HEK293 (cell line): ENCODE data around the gene HSDL1.

Experiments used
- GFI1B ChIP-seq: fragments of 450-650 bp; formaldehyde crosslinking; IDR thresholded peaks from 2 replicates; pipeline ENCODE4 v1.5.1; 2016; ENCODE audit warnings: missing biosample characterization, missing genetic modification characterization
- KLF1 ChIP-seq: fragments of 450-650 bp; formaldehyde crosslinking; IDR thresholded peaks from 2 replicates; pipeline ENCODE4 v1.5.1; 2016; ENCODE audit warnings: missing biosample characterization, missing genetic modification characterization
- KLF7 ChIP-seq: fragments of 450-650 bp; formaldehyde crosslinking; IDR thresholded peaks from 2 replicates; pipeline ENCODE4 v1.5.1; 2016; ENCODE audit warnings: missing biosample characterization, missing genetic modification characterization, borderline replicate concordance
- KLF9 ChIP-seq: fragments of 450-650 bp; formaldehyde crosslinking; IDR thresholded peaks from 2 replicates; pipeline ENCODE4 v1.5.1; 2016; ENCODE audit warnings: missing biosample characterization, missing genetic modification characterization, low read depth
- MZF1 ChIP-seq: fragments of 450-650 bp; formaldehyde crosslinking; IDR thresholded peaks from 2 replicates; pipeline ENCODE4 v1.5.1; 2017; ENCODE audit warnings: missing biosample characterization, missing genetic modification characterization, borderline replicate concordance
- PBX3 ChIP-seq: sonication (generic); formaldehyde crosslinking; IDR thresholded peaks from 2 replicates; pipeline ENCODE4 v1.8.1; 2022; ENCODE audit warnings: mild to moderate bottlenecking, moderate library complexity, missing genetic modification reagents
- RBAK ChIP-seq: fragments of 450-650 bp; formaldehyde crosslinking; IDR thresholded peaks from 2 replicates; pipeline ENCODE4 v1.5.1; 2016; ENCODE audit warnings: missing biosample characterization, missing genetic modification characterization
- TSHZ1 ChIP-seq: fragments of 450-650 bp; formaldehyde crosslinking; IDR thresholded peaks from 2 replicates; pipeline ENCODE4 v1.5.1; 2016; ENCODE audit warnings: missing biosample characterization, missing genetic modification characterization, borderline replicate concordance
- ZIC2 ChIP-seq: fragments of 450-650 bp; formaldehyde crosslinking; IDR thresholded peaks from 2 replicates; pipeline ENCODE4 v1.5.1; 2016; ENCODE audit warnings: missing biosample characterization, missing genetic modification characterization
- ZNF157 ChIP-seq: fragments of 450-650 bp; formaldehyde crosslinking; IDR thresholded peaks from 2 replicates; pipeline ENCODE4 v1.5.1; 2016; ENCODE audit warnings: missing biosample characterization, missing genetic modification characterization
- ZNF211 ChIP-seq: fragments of 450-650 bp; formaldehyde crosslinking; IDR thresholded peaks from 2 replicates; pipeline ENCODE4 v1.5.1; 2016; ENCODE audit warnings: low read depth, missing biosample characterization, missing genetic modification characterization
- ZNF239 ChIP-seq: fragments of 450-650 bp; formaldehyde crosslinking; IDR thresholded peaks from 2 replicates; pipeline ENCODE4 v1.5.1; 2016; ENCODE audit warnings: missing biosample characterization, missing genetic modification characterization
- ZNF324 ChIP-seq: fragments of 450-650 bp; formaldehyde crosslinking; IDR thresholded peaks from 2 replicates; pipeline ENCODE4 v1.5.1; 2016; ENCODE audit warnings: missing biosample characterization, missing genetic modification characterization
- ZNF391 ChIP-seq: fragments of 450-650 bp; formaldehyde crosslinking; IDR thresholded peaks from 2 replicates; pipeline ENCODE4 v1.5.1; 2016; ENCODE audit warnings: low read depth, missing biosample characterization, missing genetic modification characterization, borderline replicate concordance
- ZNF449 ChIP-seq: fragments of 450-650 bp; formaldehyde crosslinking; IDR thresholded peaks from 2 replicates; pipeline ENCODE4 v1.5.1; 2017; ENCODE audit warnings: missing biosample characterization, mild to moderate bottlenecking, missing genetic modification characterization, moderate library complexity
- ZNF544 ChIP-seq: fragments of 450-650 bp; formaldehyde crosslinking; IDR thresholded peaks from 2 replicates; pipeline ENCODE4 v1.5.0; 2017; ENCODE audit warnings: missing biosample characterization, missing genetic modification characterization
- ZNF561 ChIP-seq: fragments of 450-650 bp; IDR thresholded peaks from 2 replicates; pipeline ENCODE4 v1.5.1; 2018; ENCODE audit warnings: missing biosample characterization, missing genetic modification characterization, borderline replicate concordance
- ZNF600 ChIP-seq: fragments of 450-650 bp; formaldehyde crosslinking; IDR thresholded peaks from 2 replicates; pipeline ENCODE4 v1.5.1; 2016; ENCODE audit warnings: missing biosample characterization, missing genetic modification characterization
- ZNF626 ChIP-seq: fragments of 450-650 bp; sonication (Bioruptor Pico); formaldehyde crosslinking; IDR thresholded peaks from 2 replicates; pipeline ENCODE4 v1.5.1; 2018; ENCODE audit warnings: missing biosample characterization, missing genetic modification characterization, inconsistent platforms
- ZNF658 ChIP-seq: fragments of 450-650 bp; formaldehyde crosslinking; IDR thresholded peaks from 2 replicates; pipeline ENCODE4; 2016; ENCODE audit warnings: missing biosample characterization, missing genetic modification characterization
- ZNF660 ChIP-seq: fragments of 450-650 bp; IDR thresholded peaks from 2 replicates; pipeline ENCODE4 v1.5.1; 2018; ENCODE audit warnings: missing biosample characterization, mild to moderate bottlenecking, missing genetic modification characterization
- ZNF776 ChIP-seq: fragments of 450-650 bp; formaldehyde crosslinking; IDR thresholded peaks from 2 replicates; pipeline ENCODE4 v1.5.0; 2017; ENCODE audit warnings: missing biosample characterization, missing genetic modification characterization, borderline replicate concordance
- TF ChIP-seq, protein P1 (sequence below): fragments of 450-650 bp; formaldehyde crosslinking; IDR thresholded peaks from 2 replicates; pipeline ENCODE4 v1.5.1; 2016; ENCODE audit warnings: missing biosample characterization, missing genetic modification characterization
- TF ChIP-seq, protein P2 (sequence below): fragments of 450-650 bp; formaldehyde crosslinking; IDR thresholded peaks from 2 replicates; pipeline ENCODE4 v1.5.1; 2016; ENCODE audit warnings: missing biosample characterization, missing genetic modification characterization
- TF ChIP-seq, protein P3 (sequence below): fragments of 450-650 bp; formaldehyde crosslinking; IDR thresholded peaks from 2 replicates; pipeline ENCODE4 v1.5.1; 2016; ENCODE audit warnings: missing biosample characterization, missing genetic modification characterization

HSDL1 gene

GRCh38 chr16:84186685-84187437, 41.9 kb upstream of the HSDL1 start, which contains the start of gene TAF1C (continued):
- TF ChIP-seq TSHZ1, result no peak
- TF ChIP-seq MZF1, result no peak
- no peak for TF ChIP-seq RBAK (tag by site-specific recombination)
- no peak for TF ChIP-seq ZNF626 (tag by site-specific recombination)
- no peak for TF ChIP-seq GFI1B
- no peak for TF ChIP-seq ZNF449 (tag by site-specific recombination)
- peak; percentile 81 for TF ChIP-seq ZNF660 (tag by site-specific recombination)
- TF ChIP-seq ZIC2 (tag by site-specific recombination), result 0 out of 2 replicates have a peak, but pooled peaks have one; percentile 13
- TF ChIP-seq ZNF776 (tag by site-specific recombination), result no peak
- no peak for TF ChIP-seq ZNF561 (tag by site-specific recombination)
- no peak for TF ChIP-seq KLF7 (tag by site-specific recombination)
- no peak for TF ChIP-seq ZNF658 (tag by site-specific recombination)
- TF ChIP-seq ZNF600 (tag by site-specific recombination), result 0 out of 2 replicates have a peak, but pooled peaks have one; percentile 32
- no peak for TF ChIP-seq ZNF324 (tag by site-specific recombination)
- TF ChIP-seq, protein P1, sequence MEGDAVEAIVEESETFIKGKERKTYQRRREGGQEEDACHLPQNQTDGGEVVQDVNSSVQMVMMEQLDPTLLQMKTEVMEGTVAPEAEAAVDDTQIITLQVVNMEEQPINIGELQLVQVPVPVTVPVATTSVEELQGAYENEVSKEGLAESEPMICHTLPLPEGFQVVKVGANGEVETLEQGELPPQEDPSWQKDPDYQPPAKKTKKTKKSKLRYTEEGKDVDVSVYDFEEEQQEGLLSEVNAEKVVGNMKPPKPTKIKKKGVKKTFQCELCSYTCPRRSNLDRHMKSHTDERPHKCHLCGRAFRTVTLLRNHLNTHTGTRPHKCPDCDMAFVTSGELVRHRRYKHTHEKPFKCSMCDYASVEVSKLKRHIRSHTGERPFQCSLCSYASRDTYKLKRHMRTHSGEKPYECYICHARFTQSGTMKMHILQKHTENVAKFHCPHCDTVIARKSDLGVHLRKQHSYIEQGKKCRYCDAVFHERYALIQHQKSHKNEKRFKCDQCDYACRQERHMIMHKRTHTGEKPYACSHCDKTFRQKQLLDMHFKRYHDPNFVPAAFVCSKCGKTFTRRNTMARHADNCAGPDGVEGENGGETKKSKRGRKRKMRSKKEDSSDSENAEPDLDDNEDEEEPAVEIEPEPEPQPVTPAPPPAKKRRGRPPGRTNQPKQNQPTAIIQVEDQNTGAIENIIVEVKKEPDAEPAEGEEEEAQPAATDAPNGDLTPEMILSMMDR (tag by site-specific recombination), result peak; percentile 94
- TF ChIP-seq, protein P2, sequence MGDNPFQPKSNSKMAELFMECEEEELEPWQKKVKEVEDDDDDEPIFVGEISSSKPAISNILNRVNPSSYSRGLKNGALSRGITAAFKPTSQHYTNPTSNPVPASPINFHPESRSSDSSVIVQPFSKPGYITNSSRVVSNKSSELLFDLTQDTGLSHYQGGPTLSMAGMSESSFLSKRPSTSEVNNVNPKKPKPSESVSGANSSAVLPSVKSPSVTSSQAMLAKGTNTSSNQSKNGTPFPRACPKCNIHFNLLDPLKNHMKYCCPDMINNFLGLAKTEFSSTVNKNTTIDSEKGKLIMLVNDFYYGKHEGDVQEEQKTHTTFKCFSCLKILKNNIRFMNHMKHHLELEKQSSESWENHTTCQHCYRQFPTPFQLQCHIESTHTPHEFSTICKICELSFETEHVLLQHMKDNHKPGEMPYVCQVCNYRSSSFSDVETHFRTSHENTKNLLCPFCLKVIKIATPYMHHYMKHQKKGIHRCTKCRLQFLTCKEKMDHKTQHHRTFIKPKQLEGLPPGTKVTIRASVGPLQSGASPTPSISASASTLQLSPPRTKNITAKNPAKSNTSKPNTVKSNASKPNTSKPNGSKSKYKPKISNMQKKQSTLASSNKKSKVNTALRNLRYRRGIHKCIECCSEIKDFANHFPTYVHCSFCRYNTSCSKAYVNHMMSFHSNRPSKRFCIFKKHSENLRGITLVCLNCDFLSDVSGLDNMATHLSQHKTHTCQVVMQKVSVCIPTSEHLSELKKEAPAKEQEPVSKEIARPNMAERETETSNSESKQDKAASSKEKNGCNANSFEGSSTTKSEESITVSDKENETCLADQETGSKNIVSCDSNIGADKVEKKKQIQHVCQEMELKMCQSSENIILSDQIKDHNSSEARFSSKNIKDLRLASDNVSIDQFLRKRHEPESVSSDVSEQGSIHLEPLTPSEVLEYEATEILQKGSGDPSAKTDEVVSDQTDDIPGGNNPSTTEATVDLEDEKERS (tag by site-specific recombination), result no peak
- TF ChIP-seq ZNF211 (tag by site-specific recombination), result no peak
- TF ChIP-seq ZNF544 (tag by site-specific recombination), result no peak
- peak; percentile 29; the same call in 1 of the 2 replicates for TF ChIP-seq KLF9 (tag by site-specific recombination)
- TF ChIP-seq ZNF157 (tag by site-specific recombination), result no peak
- TF ChIP-seq, protein P3, sequence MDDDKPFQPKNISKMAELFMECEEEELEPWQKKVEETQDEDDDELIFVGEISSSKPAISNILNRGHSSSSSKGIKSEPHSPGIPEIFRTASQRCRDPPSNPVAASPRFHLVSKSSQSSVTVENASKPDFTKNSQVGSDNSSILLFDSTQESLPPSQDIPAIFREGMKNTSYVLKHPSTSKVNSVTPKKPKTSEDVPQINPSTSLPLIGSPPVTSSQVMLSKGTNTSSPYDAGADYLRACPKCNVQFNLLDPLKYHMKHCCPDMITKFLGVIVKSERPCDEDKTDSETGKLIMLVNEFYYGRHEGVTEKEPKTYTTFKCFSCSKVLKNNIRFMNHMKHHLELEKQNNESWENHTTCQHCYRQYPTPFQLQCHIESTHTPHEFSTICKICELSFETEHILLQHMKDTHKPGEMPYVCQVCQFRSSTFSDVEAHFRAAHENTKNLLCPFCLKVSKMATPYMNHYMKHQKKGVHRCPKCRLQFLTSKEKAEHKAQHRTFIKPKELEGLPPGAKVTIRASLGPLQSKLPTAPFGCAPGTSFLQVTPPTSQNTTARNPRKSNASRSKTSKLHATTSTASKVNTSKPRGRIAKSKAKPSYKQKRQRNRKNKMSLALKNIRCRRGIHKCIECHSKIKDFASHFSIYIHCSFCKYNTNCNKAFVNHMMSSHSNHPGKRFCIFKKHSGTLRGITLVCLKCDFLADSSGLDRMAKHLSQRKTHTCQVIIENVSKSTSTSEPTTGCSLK (tag by site-specific recombination), result no peak
- 0 out of 2 replicates have a peak, but pooled peaks have one; percentile 9 for TF ChIP-seq PBX3 (CRISPR knock-in tag)
- TF ChIP-seq KLF1 (tag by site-specific recombination), result no peak
- TF ChIP-seq ZNF239, result no peak
- no peak for TF ChIP-seq ZNF391
